Spleen (tissue), 11 donors: Measurements from ENCODE around the gene GJA4. TPM values are rescaled to one million over a fixed set of nuclear protein-coding genes. Genes with fewer than 3 reads are reported as not detected.
A peak's percentile ranks its signal among the peaks of the same experiment; 100 is the strongest.

Experiments
- DNase-seq: peaks from one replicate; pipeline ENCODE4 v3.0.0-alpha.2; 2020
- H3K27ac ChIP-seq, 8 donors: fragments of 200-600 bp; sonication (generic) in 7 of 8; 1 replicate in 4 of 8; 2 replicates in 4 of 8; pipeline versions ENCODE4 v1.5.0 to v1.8.0; 2016 to 2021; ENCODE audit warnings: inconsistent platforms in 4 of 8, mild to moderate bottlenecking in 4 of 8, moderate library complexity in 1 of 8
- H3K27me3 ChIP-seq, 7 donors: fragments of 200-600 bp; sonication (generic) in 6 of 7; replicated peaks in 1 of 7; 1 replicate in 4 of 7; 2 replicates in 3 of 7; pipeline versions ENCODE4 v1.5.0 to v1.8.0; 2016 to 2021; ENCODE audit warnings: inconsistent platforms in 3 of 7, mild to moderate bottlenecking in 1 of 7
- H3K36me3 ChIP-seq, 6 donors: fragments of 200-600 bp; sonication (generic) in 5 of 6; 1 replicate in 4 of 6; 2 replicates in 2 of 6; pipeline versions ENCODE4 v1.5.0 to v1.8.0; 2016 to 2021; ENCODE audit warnings: inconsistent platforms in 2 of 6
- H3K4me1 ChIP-seq, 6 donors: fragments of 200-600 bp; sonication (generic) in 5 of 6; 1 replicate in 3 of 6; 2 replicates in 3 of 6; pipeline versions ENCODE4 v1.5.0 to v1.8.0; 2016 to 2021; ENCODE audit warnings: inconsistent platforms in 3 of 6
- H3K4me3 ChIP-seq, 8 donors: fragments of 200-600 bp; sonication (generic) in 7 of 8; 1 replicate in 4 of 8; 2 replicates in 4 of 8; pipeline versions ENCODE4 v1.5.0 to v1.8.0; 2016 to 2021; ENCODE audit warnings: inconsistent platforms in 4 of 8, mild to moderate bottlenecking in 4 of 8, moderate library complexity in 2 of 8
- H3K9me3 ChIP-seq, 8 donors: fragments of 200-600 bp; sonication (generic) in 7 of 8; 1 replicate in 4 of 8; 2 replicates in 4 of 8; pipeline versions ENCODE4 v1.5.0 to v1.8.0; 2016 to 2021; ENCODE audit warnings: inconsistent platforms in 4 of 8
- CTCF ChIP-seq, 11 experiments: fragments of 200-600 bp in 7 of 11; fragments of 450-650 bp in 4 of 11; sonication (generic) in 4 of 11; IDR thresholded peaks in 8 of 11; conservative IDR thresholded peaks in 3 of 11; 1 replicate in 7 of 11; 2 replicates in 4 of 11; pipeline versions ENCODE4 v1.4.0 to v1.8.0; 2016 to 2021; ENCODE audit warnings: antibody characterized with exemption in 11 of 11, inconsistent platforms in 4 of 11, mild to moderate bottlenecking in 1 of 11
- POLR2A ChIP-seq, 3 donors: fragments of 450-650 bp; IDR thresholded peaks; one replicate each; pipeline ENCODE4 v1.5.1; 2017; ENCODE audit warnings: antibody characterized with exemption in 3 of 3, mild to moderate bottlenecking in 1 of 3
- POLR2AphosphoS5 ChIP-seq, 3 donors: sonication (generic); formaldehyde crosslinking; IDR thresholded peaks; one replicate each; pipeline ENCODE4 v1.5.1; 2017; ENCODE audit warnings: antibody characterized with exemption in 3 of 3
- WGBS, 5 donors: extraction: QIAGEN DNeasy Blood & Tissue Kit in 3 of 5; methylation state at CpG; one replicate each; pipeline versions ENCODE4 v1.1.5 to v1.1.7; 2013 to 2018; 5-methylcytosine and 5-hydroxymethylcytosine counted together
- intact Hi-C: fragments of 100-400 bp; cut with DNase I; formaldehyde crosslinking; loops from one replicate; pipeline ENCODE4 v1.15.0; 2023; ENCODE audit warnings: low total_unique reads
- polyA plus RNA-seq, 3 donors: library from polyadenylated mRNA; stranded (reverse); fragments of 200-250 nt; gene quantifications; one replicate each; pipeline ENCODE4 v1.2.1, GENCODE V29; 2013
- total RNA-seq, 7 donors: library from RNA; depleted of rRNA in 3 of 7; stranded (reverse); fragments of >200 nt in 3 of 7; fragmentation: NEBNext Ultra II Directional in 4 of 7; extraction: Animal tissue kit (Norgen Biotek cat#: 25700) in 4 of 7; gene quantifications; one replicate each; pipeline versions ENCODE4 v1.1.0 to v1.2.1, GENCODE V29; 2016 to 2021
- donor health status: healthy with polysubstance abuse.
- donor health status: DM: no; HTN: no; CAD: no; lungs with moderate emphysema.
- donor health status: DM: no; HTN: no; CAD: no.
- donor health status: Bipolar disorder and iron deficiency.
- donor health status: healthy.
- donor health status: DM: no; HTN: no; CAD: no.
- donor health status: DM: yes; HTN: yes; CAD: no.

The GJA4 gene
- total and polyA plus RNA-seq, 10 donors: 1.3 to 20.6 (median 7.9) TPM

GRCh38 chr1:34824817-34825454 is 32.1 kb downstream of the GJA4 start:
- Histone ChIP-seq H3K4me1 (no peaks in the 10 kb centered on the region), H3K27ac (no peak overlapping the region), H3K36me3 (no peaks in the 10 kb centered on the region), H3K27me3 (no peaks in the 10 kb centered on the region), H3K4me3 (no peak overlapping the region), H3K9me3 (peaks cover 0 to 11% (median 0%) of the 10 kb centered on the region in 8 donors)
- no peak for DNase-seq
- TF ChIP-seq CTCF (IDR thresholded peaks at IDR 0.05 in 8 of 11, conservative IDR thresholded peaks at IDR 0.05 in 3 of 11) (no peak), POLR2AphosphoS5 (IDR thresholded peaks at IDR 0.05) (no peak), POLR2A (IDR thresholded peaks at IDR 0.05) (no peak)
- WGBS, 5 donors: 86 to 99% (median 91%) methylated on average over 3 of the region's 3 CpGs
- intact Hi-C loops: no loop called here

- H3K9me3 ChIP-seq: peaks cover 0 to 5% (median 0%) of the 10 kb centered on the region in 8 donors
- H3K27me3 ChIP-seq: no peaks in the 10 kb centered on the region
- TF ChIP-seq POLR2AphosphoS5 (IDR thresholded peaks at IDR 0.05) (peak in 1 of 3 donors; percentile 9), CTCF (IDR thresholded peaks at IDR 0.05 in 8 of 11, conservative IDR thresholded peaks at IDR 0.05 in 3 of 11) (no peak)
- intact Hi-C loops: no loop called here
- no peaks in the 10 kb centered on the region for H3K4me1 ChIP-seq
- no peak overlapping the region for H3K4me3 ChIP-seq
- WGBS, 5 donors: 66 to 86% (median 69%) methylated on average over 3 to 11 of the region's 11 CpGs
- DNase-seq: no peak
- no peak overlapping the region for H3K27ac ChIP-seq
- H3K36me3 ChIP-seq: no peaks in the 10 kb centered on the region
Observed at GRCh38 chr1:34825455-34826091, 32.8 kb downstream of the GJA4 start.

DNA sequence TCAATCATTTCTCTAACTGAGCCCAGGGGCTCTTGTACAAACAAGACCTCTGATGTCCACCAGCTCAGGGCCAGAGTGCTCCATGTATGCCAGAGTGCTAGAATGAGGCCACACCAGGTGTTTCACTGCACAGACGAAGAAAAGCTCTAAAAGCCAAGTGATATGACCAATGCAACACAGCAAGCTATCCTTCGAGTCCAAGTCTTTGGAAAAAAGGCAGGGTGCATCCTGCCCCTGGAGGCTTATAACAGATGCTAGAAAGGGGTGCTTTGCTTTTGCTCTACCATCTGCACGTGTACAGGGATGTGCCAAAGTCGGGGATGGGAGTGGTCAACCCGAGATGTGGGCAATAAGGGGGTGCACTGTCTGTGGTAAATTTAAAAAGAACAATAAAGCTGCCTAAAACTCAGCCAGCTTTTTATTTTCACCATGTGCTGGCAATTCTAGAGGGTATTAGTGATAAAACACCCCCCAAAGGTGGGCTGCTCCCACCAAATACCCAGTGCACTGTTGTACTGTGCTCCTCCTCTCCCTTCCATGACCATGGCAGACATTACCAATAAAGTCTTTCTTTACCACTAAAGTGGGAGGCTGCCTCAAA is 34.6 kb downstream of the GJA4 start:
- Histone ChIP-seq H3K4me1 (no peaks in the 10 kb centered on the region), H3K27ac (no peak overlapping the region), H3K36me3 (peaks cover 0 to 7% (median 0%) of the 10 kb centered on the region in 6 donors), H3K9me3 (peaks cover 0 to 4% (median 0%) of the 10 kb centered on the region in 8 donors), H3K4me3 (no peak overlapping the region), H3K27me3 (no peaks in the 10 kb centered on the region)
- no peak for DNase-seq
- 79 to 98% (median 87%) methylated on average over 5 of the region's 5 CpGs for WGBS, 5 donors
- intact Hi-C loops: no loop called here
- no peak for TF ChIP-seq POLR2AphosphoS5 (IDR thresholded peaks at IDR 0.05)
- TF ChIP-seq CTCF (IDR thresholded peaks at IDR 0.05 in 8 of 11, conservative IDR thresholded peaks at IDR 0.05 in 3 of 11): no peak
- TF ChIP-seq POLR2A (IDR thresholded peaks at IDR 0.05): no peak

DNA sequence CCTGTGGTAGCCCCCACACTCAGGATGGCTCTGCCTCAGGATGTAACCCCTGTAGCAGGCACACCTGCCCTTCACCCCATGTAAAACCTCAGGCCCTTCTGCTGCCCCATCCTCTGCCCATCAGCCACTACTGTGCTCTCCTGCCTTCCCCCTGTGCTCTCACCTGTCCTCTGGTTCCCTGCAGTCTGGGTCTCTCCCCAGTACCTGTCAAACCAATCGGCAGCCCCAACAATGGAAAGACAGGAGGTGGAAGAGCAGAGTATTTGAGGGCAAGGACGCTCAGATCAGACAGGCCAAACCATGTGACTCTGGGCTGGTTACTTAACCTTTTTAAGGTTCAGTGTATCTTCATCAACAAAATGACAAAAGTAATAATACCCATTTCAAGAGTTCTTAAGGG is 35.8 kb downstream of the GJA4 start:
- Histone ChIP-seq H3K4me3 (no peak overlapping the region), H3K27ac (no peak overlapping the region), H3K4me1 (no peaks in the 10 kb centered on the region), H3K36me3 (peaks cover 0 to 7% (median 0%) of the 10 kb centered on the region in 6 donors), H3K27me3 (no peaks in the 10 kb centered on the region), H3K9me3 (peaks cover 0 to 3% (median 0%) of the 10 kb centered on the region in 8 donors)
- DNase-seq: no peak
- WGBS, 5 donors: 76 to 80% (median 78%) methylated on average over 2 of the region's 2 CpGs
- TF ChIP-seq CTCF (IDR thresholded peaks at IDR 0.05 in 8 of 11, conservative IDR thresholded peaks at IDR 0.05 in 3 of 11): no peak
- no peak for TF ChIP-seq POLR2A (IDR thresholded peaks at IDR 0.05)
- no peak for TF ChIP-seq POLR2AphosphoS5 (IDR thresholded peaks at IDR 0.05)
- intact Hi-C loops: no loop called here
